GM12873 (cell line): ENCODE measurements around the gene KIF3B.

ENCODE experiments used
- CTCF ChIP-seq: IDR thresholded peaks from 2 replicates; pipeline ENCODE4 v1.5.1; 2012; ENCODE audit warnings: low read depth, mild to moderate bottlenecking, moderate library complexity, low read length, control low read depth; ENCODE audit not compliant: insufficient read depth; ENCODE audit errors: missing control alignments

Gene KIF3B

GRCh38 chr20:32352121-32352720 is 74.8 kb downstream of the KIF3B start:
- no peak for TF ChIP-seq CTCF

- no peak for TF ChIP-seq CTCF
Measured at GRCh38 chr20:32353848-32354496, 76.5 kb downstream of the KIF3B start.

- TF ChIP-seq CTCF: no peak
Measured at GRCh38 chr20:32354592-32355416, 77.4 kb downstream of the KIF3B start.

- no peak for TF ChIP-seq CTCF
Measured at GRCh38 chr20:32355417-32355841, 78.0 kb downstream of the KIF3B start.

GRCh38 chr20:32356622-32357374 is 79.3 kb downstream of the KIF3B start:
- no peak for TF ChIP-seq CTCF

GRCh38 chr20:32357375-32357868 is 80.0 kb downstream of the KIF3B start:
- no peak for TF ChIP-seq CTCF
